ENCODE measurements around the gene DLG2. TPM values are rescaled to one million over a fixed set of nuclear protein-coding genes. Genes with fewer than 3 reads are reported as not detected.

DLG2 gene
- total RNA-seq, 1 donor from 2014 or later: 2.4 TPM

DNA sequence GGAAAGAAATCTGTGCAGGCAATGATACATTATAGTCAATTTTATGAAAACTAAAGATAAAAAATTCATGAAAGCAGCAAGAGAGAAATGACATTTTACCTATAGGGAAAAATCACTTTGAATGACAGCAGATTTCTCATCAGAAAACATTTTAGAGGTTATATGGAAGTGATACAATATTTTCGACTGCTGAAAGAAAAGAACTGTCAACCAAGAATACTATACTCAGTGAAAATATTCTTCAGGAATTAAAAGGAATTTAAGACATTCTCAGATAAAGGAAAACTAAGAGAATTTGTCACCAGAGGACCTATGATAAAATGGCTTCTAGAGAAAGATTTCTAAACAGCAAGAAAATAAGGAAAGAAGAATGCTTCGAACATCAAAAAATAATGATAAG lies 820.8 kb downstream of the DLG2 start:
- H3K4me1 Mint-ChIP-seq (ENCODE audit: low read depth): no peaks in the 10 kb centered on the region
- DNase-seq (ENCODE audit: low spot score, unreplicated experiment): no peak
- peaks cover 18% of the 10 kb centered on the region for H3K9me3 Mint-ChIP-seq (ENCODE audit: low read depth)
- TF ChIP-seq, protein P1, sequence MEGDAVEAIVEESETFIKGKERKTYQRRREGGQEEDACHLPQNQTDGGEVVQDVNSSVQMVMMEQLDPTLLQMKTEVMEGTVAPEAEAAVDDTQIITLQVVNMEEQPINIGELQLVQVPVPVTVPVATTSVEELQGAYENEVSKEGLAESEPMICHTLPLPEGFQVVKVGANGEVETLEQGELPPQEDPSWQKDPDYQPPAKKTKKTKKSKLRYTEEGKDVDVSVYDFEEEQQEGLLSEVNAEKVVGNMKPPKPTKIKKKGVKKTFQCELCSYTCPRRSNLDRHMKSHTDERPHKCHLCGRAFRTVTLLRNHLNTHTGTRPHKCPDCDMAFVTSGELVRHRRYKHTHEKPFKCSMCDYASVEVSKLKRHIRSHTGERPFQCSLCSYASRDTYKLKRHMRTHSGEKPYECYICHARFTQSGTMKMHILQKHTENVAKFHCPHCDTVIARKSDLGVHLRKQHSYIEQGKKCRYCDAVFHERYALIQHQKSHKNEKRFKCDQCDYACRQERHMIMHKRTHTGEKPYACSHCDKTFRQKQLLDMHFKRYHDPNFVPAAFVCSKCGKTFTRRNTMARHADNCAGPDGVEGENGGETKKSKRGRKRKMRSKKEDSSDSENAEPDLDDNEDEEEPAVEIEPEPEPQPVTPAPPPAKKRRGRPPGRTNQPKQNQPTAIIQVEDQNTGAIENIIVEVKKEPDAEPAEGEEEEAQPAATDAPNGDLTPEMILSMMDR (IDR thresholded peaks at IDR 0.05; ENCODE audit: unreplicated experiment): no peak
- H3K36me3 Mint-ChIP-seq (ENCODE audit: insufficient read depth): peaks cover 2% of the 10 kb centered on the region
- H3K4me3 Mint-ChIP-seq (ENCODE audit: low read depth): no peak overlapping the region
- H3K27ac Mint-ChIP-seq: no peak overlapping the region
- no peaks in the 10 kb centered on the region for H3K27me3 Mint-ChIP-seq

DNA sequence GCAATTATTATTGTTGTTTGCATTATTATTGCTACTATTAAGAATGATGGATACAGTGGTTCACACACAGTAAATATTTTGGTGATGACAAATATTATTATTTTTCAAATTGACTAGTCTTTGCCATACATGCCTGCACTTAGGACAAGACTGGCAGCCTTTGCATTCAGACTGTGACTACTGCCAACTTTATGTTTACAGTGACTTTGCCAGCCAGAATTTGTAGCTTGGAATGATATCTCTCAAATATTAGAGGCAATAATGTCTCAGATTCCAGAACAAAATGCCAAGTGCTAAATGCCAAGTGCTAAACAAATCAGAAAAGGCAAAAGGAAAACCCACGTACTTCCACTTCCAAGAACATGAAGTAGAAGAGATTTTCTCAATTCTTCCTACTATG lies 823.1 kb downstream of the DLG2 start:
- no peaks in the 10 kb centered on the region for H3K4me1 Mint-ChIP-seq (ENCODE audit: low read depth)
- TF ChIP-seq, protein P1 (IDR thresholded peaks at IDR 0.05; ENCODE audit: unreplicated experiment): no peak
- no peak overlapping the region for H3K4me3 Mint-ChIP-seq (ENCODE audit: low read depth)
- H3K27ac Mint-ChIP-seq: no peak overlapping the region
- no peak for DNase-seq (ENCODE audit: low spot score, unreplicated experiment)
- H3K36me3 Mint-ChIP-seq (ENCODE audit: insufficient read depth): peaks cover 2% of the 10 kb centered on the region
- H3K27me3 Mint-ChIP-seq: no peaks in the 10 kb centered on the region
- H3K9me3 Mint-ChIP-seq (ENCODE audit: low read depth): peaks cover 18% of the 10 kb centered on the region

DNA sequence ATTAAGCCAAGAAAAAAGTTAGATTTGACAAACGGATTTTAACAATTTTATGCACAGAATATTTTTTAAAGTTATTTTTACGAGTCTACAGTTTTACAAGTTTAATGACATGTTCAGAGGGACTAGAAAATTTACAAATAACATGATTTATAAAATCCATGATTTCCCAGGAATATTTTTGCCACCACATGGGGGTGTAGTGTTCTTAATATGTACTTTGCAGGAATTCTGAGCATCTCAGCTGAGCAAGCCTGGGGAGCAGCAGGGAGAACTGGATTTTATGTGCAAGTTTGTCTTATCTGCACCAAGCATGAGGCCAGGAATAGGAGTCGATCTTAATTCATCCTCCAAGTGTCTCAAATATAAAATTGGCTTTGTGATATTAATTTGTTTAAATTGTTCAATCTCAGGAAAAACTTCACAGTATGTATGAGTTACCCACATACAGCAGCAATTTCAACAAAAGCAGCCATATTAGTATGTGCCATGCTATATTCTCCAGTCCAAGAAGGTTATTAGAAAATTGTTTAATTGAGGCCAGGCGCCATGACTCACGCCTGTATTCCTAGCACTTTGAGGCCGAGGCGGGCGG lies 826.3 kb downstream of the DLG2 start:
- H3K27ac Mint-ChIP-seq: no peak overlapping the region
- TF ChIP-seq, protein P1 (IDR thresholded peaks at IDR 0.05; ENCODE audit: unreplicated experiment): peak; percentile 49
- H3K4me1 Mint-ChIP-seq (ENCODE audit: low read depth): no peaks in the 10 kb centered on the region
- H3K4me3 Mint-ChIP-seq (ENCODE audit: low read depth): no peak overlapping the region
- no peak for DNase-seq (ENCODE audit: low spot score, unreplicated experiment)
- H3K36me3 Mint-ChIP-seq (ENCODE audit: insufficient read depth): no peaks in the 10 kb centered on the region
- no peaks in the 10 kb centered on the region for H3K27me3 Mint-ChIP-seq
- peaks cover 9% of the 10 kb centered on the region for H3K9me3 Mint-ChIP-seq (ENCODE audit: low read depth)

DNA sequence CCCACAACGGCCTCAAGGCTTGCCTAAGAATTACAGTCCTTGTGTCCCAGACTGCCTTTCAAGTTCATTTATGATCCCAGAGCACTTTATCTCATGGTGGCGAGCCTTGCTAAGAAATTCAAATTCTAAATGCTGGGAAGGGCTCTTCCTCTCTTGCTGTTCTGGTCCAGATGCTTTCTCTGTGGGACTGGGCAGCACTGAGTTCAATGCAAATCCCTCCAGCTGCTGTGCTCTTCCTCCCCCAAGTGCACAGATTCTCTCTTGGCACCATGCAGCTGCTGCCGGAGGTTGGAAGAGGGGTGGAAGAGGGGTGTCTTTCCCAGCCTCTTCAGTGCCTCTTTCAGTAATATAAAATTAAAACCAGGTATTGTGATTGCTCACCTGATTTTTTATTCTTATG lies 828.0 kb downstream of the DLG2 start:
- no peaks in the 10 kb centered on the region for H3K36me3 Mint-ChIP-seq (ENCODE audit: insufficient read depth)

DNA sequence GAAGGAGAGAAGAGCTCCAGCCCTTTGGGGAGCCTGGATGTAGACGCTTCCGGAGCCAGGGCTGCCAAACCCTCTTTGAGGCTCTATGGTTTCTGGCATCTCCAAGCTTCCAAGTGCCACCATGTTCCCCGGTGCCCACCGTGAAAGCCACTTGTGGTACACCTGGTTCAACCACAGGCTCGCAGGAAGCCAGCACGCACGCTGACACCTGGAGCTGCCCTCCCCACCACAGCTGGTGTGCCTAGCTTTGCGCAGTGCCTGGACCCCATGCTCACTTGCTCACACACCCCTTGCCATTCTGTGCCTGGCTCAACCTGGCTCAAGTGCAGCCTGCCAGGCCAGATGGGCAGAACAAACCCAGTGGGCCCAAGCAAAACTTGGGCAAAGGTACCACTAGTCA lies 831.4 kb downstream of the DLG2 start:
- no peaks in the 10 kb centered on the region for H3K4me1 Mint-ChIP-seq (ENCODE audit: low read depth)
- H3K27ac Mint-ChIP-seq: no peak overlapping the region
- H3K36me3 Mint-ChIP-seq (ENCODE audit: insufficient read depth): no peaks in the 10 kb centered on the region
- TF ChIP-seq, protein P1 (IDR thresholded peaks at IDR 0.05; ENCODE audit: unreplicated experiment): no peak
- no peaks in the 10 kb centered on the region for H3K27me3 Mint-ChIP-seq
- H3K9me3 Mint-ChIP-seq (ENCODE audit: low read depth): no peaks in the 10 kb centered on the region
- no peak overlapping the region for H3K4me3 Mint-ChIP-seq (ENCODE audit: low read depth)
- DNase-seq (ENCODE audit: low spot score, unreplicated experiment): no peak

More for the DNA sequence above, 828.0 kb downstream of the DLG2 start:
- TF ChIP-seq, protein P1 (IDR thresholded peaks at IDR 0.05; ENCODE audit: unreplicated experiment): no peak
- Mint-ChIP-seq H3K27ac (no peak overlapping the region), H3K4me1 (ENCODE audit: low read depth) (no peaks in the 10 kb centered on the region), H3K4me3 (ENCODE audit: low read depth) (no peak overlapping the region), H3K9me3 (ENCODE audit: low read depth) (no peaks in the 10 kb centered on the region), H3K27me3 (no peaks in the 10 kb centered on the region)
- no peak for DNase-seq (ENCODE audit: low spot score, unreplicated experiment)
